OCI-LY7 (cell line): Measurements from ENCODE around the gene ITGA5. TPM values are rescaled to one million over a fixed set of nuclear protein-coding genes. Genes with fewer than 3 reads are reported as not detected.

Experiments
- BruUV-seq: library from RNA; stranded (reverse); fragments of 400-500 nt; replicated peaks from 2 replicates; lab custom pipeline; 2021; lab: Mats Ljungman, UMichigan
- CTCF ChIA-PET: fragments of 300-600 bp; sonication (Branson Sonifier 250); formaldehyde crosslinking; loops from one replicate; lab custom pipeline; 2022; ENCODE audit warnings: antibody characterized with exemption; ENCODE audit not compliant: unreplicated experiment; lab: Charles Lee
- POLR2A ChIA-PET: fragments of 300-600 bp; sonication (Branson Sonifier 250); formaldehyde crosslinking; loops from one replicate; lab custom pipeline; 2022; ENCODE audit warnings: antibody characterized with exemption; lab: Charles Lee
- DNase-seq: peaks from one replicate; pipeline ENCODE4 v3.0.0-alpha.2; 2015; ENCODE audit warnings: low spot score
- H2AFZ ChIP-seq: fragments of 200-600 bp; sonication (generic), shearing (Covaris generic); 2 replicates; pipeline ENCODE4 v1.6.1; 2014; ENCODE audit warnings: mild to moderate bottlenecking, antibody characterized with exemption, low read length, moderate library complexity
- H3K27ac ChIP-seq: fragments of 200-600 bp; sonication (generic); 2 replicates; pipeline ENCODE4 v1.5.1; 2014; ENCODE audit warnings: mixed run types, low read depth, mild to moderate bottlenecking, moderate library complexity, low read length, inconsistent platforms; ENCODE audit not compliant: poor library complexity, severe bottlenecking
- H3K36me3 ChIP-seq: fragments of 200-600 bp; sonication (generic); 2 replicates; pipeline ENCODE4 v1.6.1; 2014; ENCODE audit warnings: mild to moderate bottlenecking, antibody characterized with exemption, low read length, moderate library complexity, mixed read lengths; ENCODE audit not compliant: insufficient read depth
- H3K4me1 ChIP-seq: fragments of 200-600 bp; sonication (generic); 2 replicates; pipeline ENCODE4 v1.5.1; 2014; ENCODE audit warnings: mild to moderate bottlenecking, low read length; ENCODE audit not compliant: insufficient read depth, poor library complexity, severe bottlenecking
- H3K4me2 ChIP-seq: fragments of 200-600 bp; sonication (generic); 2 replicates; pipeline ENCODE4 v1.6.1; 2014; ENCODE audit warnings: mild to moderate bottlenecking, low read length
- H3K4me3 ChIP-seq: fragments of 200-600 bp; sonication (generic); 2 replicates; pipeline ENCODE4 v1.5.1; 2014; ENCODE audit warnings: mild to moderate bottlenecking, low read depth, low read length; ENCODE audit not compliant: poor library complexity, severe bottlenecking
- H3K79me2 ChIP-seq: fragments of 200-600 bp; sonication (generic); 2 replicates; pipeline ENCODE4 v1.6.1; 2016; ENCODE audit warnings: low read depth, mild to moderate bottlenecking, low read length, moderate library complexity, mixed read lengths; ENCODE audit not compliant: insufficient read depth
- H3K9me2 ChIP-seq: fragments of 200-600 bp; sonication (generic); 2 replicates; pipeline ENCODE4 v1.6.1; 2016; ENCODE audit warnings: mild to moderate bottlenecking, low read length, mixed read lengths; ENCODE audit not compliant: insufficient read depth
- H3K9me3 ChIP-seq: fragments of 200-600 bp; sonication (generic); 2 replicates; pipeline ENCODE4 v1.6.1; 2014; ENCODE audit warnings: mild to moderate bottlenecking, mixed run types, low read length, mixed read lengths
- H4K20me1 ChIP-seq: fragments of 200-600 bp; sonication (generic); 2 replicates; pipeline ENCODE4 v1.6.1; 2014; ENCODE audit warnings: mild to moderate bottlenecking, antibody characterized with exemption, low read length, moderate library complexity, mixed read lengths; ENCODE audit not compliant: insufficient read depth
- CTCF ChIP-seq: fragments of 200-600 bp; sonication (generic); conservative IDR thresholded peaks from 2 replicates; pipeline ENCODE4 v1.5.1; 2014; ENCODE audit warnings: mild to moderate bottlenecking, antibody characterized with exemption, low read length, moderate library complexity, mixed read lengths
- EZH2phosphoT487 ChIP-seq: fragments of 200-600 bp; sonication (generic); IDR thresholded peaks from 2 replicates; pipeline ENCODE4 v1.6.1; 2018; ENCODE audit warnings: low read depth, borderline replicate concordance, mild to moderate bottlenecking, mixed run types, antibody characterized with exemption, low read length, moderate library complexity, mixed read lengths
- intact Hi-C: fragments of 100-400 bp; cut with micrococcal nuclease; formaldehyde crosslinking; loops from one replicate; pipeline ENCODE4 v1.10.0; 2022; ENCODE audit not compliant: unreplicated experiment
- total RNA-seq, 2 experiments: library from RNA; depleted of rRNA in 1 of 2; stranded (reverse); fragments of >200 nt in 1 of 2; shearing (Covaris generic) in 1 of 2; gene quantifications; 2 replicates each; pipeline ENCODE4 v1.2.3, GENCODE V29; 2014 to 2022

ITGA5 gene
- total RNA-seq, 2 experiments from 2014 or later = 0.06 to 0.34 TPM

GRCh38 chr12:54405106-54405505 is 14.0 kb downstream of the ITGA5 start:
- H3K36me3 ChIP-seq = no peaks in the 10 kb centered on the region
- intact Hi-C loops = no loop called here
- no peak for DNase-seq
- H4K20me1 ChIP-seq = no peaks in the 10 kb centered on the region
- H3K4me2 ChIP-seq = no peak overlapping the region
- POLR2A ChIA-PET = no interaction called here
- CTCF ChIA-PET = no interaction called here
- H2AFZ ChIP-seq = no peak overlapping the region
- H3K4me3 ChIP-seq = no peak overlapping the region
- no peaks in the 10 kb centered on the region for H3K9me3 ChIP-seq
- no peaks in the 10 kb centered on the region for H3K4me1 ChIP-seq
- H3K9me2 ChIP-seq = no peaks in the 10 kb centered on the region
- no peak for TF ChIP-seq CTCF
- no peak for TF ChIP-seq EZH2phosphoT487
- H3K27ac ChIP-seq = no peak overlapping the region
- no peaks in the 10 kb centered on the region for H3K79me2 ChIP-seq
- BruUV-seq = no TSS peak

- Histone ChIP-seq H3K4me2 (no peak overlapping the region), H3K36me3 (no peaks in the 10 kb centered on the region), H3K9me3 (no peaks in the 10 kb centered on the region), H3K79me2 (no peaks in the 10 kb centered on the region), H4K20me1 (no peaks in the 10 kb centered on the region), H2AFZ (no peak overlapping the region), H3K9me2 (no peaks in the 10 kb centered on the region), H3K4me3 (no peak overlapping the region), H3K27ac (no peak overlapping the region), H3K4me1 (no peaks in the 10 kb centered on the region)
- peak; percentile 99 for TF ChIP-seq CTCF
- no peak for TF ChIP-seq EZH2phosphoT487
- POLR2A ChIA-PET = interaction anchor here (0.6 kb wide), 1 partner anchor 1622 kb away, joined by 5 read pairs; no protein-coding TSS in a partner anchor
- DNase-seq = peak; percentile 73
- intact Hi-C loops = no loop called here
- BruUV-seq = no TSS peak
- CTCF ChIA-PET = interaction anchor here (0.7 kb wide), 1 partner anchor 9 kb away, joined by 4 read pairs; no protein-coding TSS in a partner anchor
Observed at GRCh38 chr12:54404061-54405004, 14.7 kb downstream of the ITGA5 start.

GRCh38 chr12:54401119-54401518 is 17.9 kb downstream of the ITGA5 start:
- BruUV-seq = no TSS peak
- TF ChIP-seq EZH2phosphoT487 (no peak), CTCF (no peak)
- Histone ChIP-seq H3K4me3 (no peak overlapping the region), H3K9me2 (no peaks in the 10 kb centered on the region), H3K36me3 (no peaks in the 10 kb centered on the region), H3K4me1 (no peaks in the 10 kb centered on the region), H4K20me1 (no peaks in the 10 kb centered on the region), H3K27ac (no peak overlapping the region), H3K4me2 (no peak overlapping the region), H3K9me3 (no peaks in the 10 kb centered on the region), H2AFZ (no peak overlapping the region), H3K79me2 (no peaks in the 10 kb centered on the region)
- intact Hi-C loops = no loop called here
- POLR2A ChIA-PET = no interaction called here
- CTCF ChIA-PET = interaction anchor here (0.8 to 2.5 kb wide), 2 partner anchors 9 to 38 kb away, joined by 4 to 28 read pairs; no protein-coding TSS in a partner anchor
- DNase-seq = no peak
